H9 (cell line): ENCODE data around the gene UGT1A3. TPM values are rescaled to one million over a fixed set of nuclear protein-coding genes. Genes with fewer than 3 reads are reported as not detected.

Source experiments
- DNase-seq: peaks from one replicate; pipeline ENCODE4 v3.0.0-alpha.2; 2017
- H2AFZ ChIP-seq: one replicate; pipeline ENCODE4 v1.6.1; 2013; ENCODE audit warnings: mild to moderate bottlenecking, low read length, control low read depth, moderate library complexity
- H2AK5ac ChIP-seq: 2 replicates; pipeline ENCODE4 v1.6.1; 2013; ENCODE audit warnings: low read length, control low read depth, mixed read lengths; ENCODE audit not compliant: insufficient read length
- H2BK120ac ChIP-seq: one replicate; pipeline ENCODE4 v1.6.1; 2013; ENCODE audit warnings: low read depth, mild to moderate bottlenecking, low read length, control low read depth, inconsistent platforms; ENCODE audit not compliant: poor library complexity, severe bottlenecking
- H2BK12ac ChIP-seq: 2 replicates; pipeline ENCODE4 v1.6.1; 2013; ENCODE audit warnings: low read length, control low read depth, mixed read lengths, low read depth; ENCODE audit not compliant: insufficient read length
- H2BK15ac ChIP-seq: 2 replicates; pipeline ENCODE4 v1.6.1; 2013; ENCODE audit warnings: low read depth, low read length, control low read depth
- H2BK20ac ChIP-seq: one replicate; pipeline ENCODE4 v1.6.1; 2013; ENCODE audit warnings: low read depth, mild to moderate bottlenecking, low read length, control low read depth, inconsistent platforms; ENCODE audit not compliant: poor library complexity, severe bottlenecking
- H2BK5ac ChIP-seq: 2 replicates; pipeline ENCODE4 v1.6.1; 2013; ENCODE audit warnings: low read length, control low read depth, mixed read lengths; ENCODE audit not compliant: insufficient read length
- H3K14ac ChIP-seq: 2 replicates; pipeline ENCODE4 v1.6.1; 2013; ENCODE audit warnings: low read length, control low read depth; ENCODE audit not compliant: insufficient read depth
- H3K18ac ChIP-seq: 2 replicates; pipeline ENCODE4 v1.6.1; 2013; ENCODE audit warnings: low read depth, mild to moderate bottlenecking, mixed read lengths, low read length, control low read depth; ENCODE audit not compliant: insufficient read length
- H3K23ac ChIP-seq: 2 replicates; pipeline ENCODE4 v1.6.1; 2013; ENCODE audit warnings: low read length, control low read depth, mixed read lengths, low read depth; ENCODE audit not compliant: insufficient read length
- H3K23me2 ChIP-seq: 2 replicates; pipeline ENCODE4 v1.6.1; 2013; ENCODE audit warnings: low read depth, mild to moderate bottlenecking, mixed read lengths, low read length, control low read depth; ENCODE audit not compliant: insufficient read length, poor library complexity, severe bottlenecking
- H3K27ac ChIP-seq: 2 replicates; pipeline ENCODE4 v1.5.1; 2013; ENCODE audit warnings: low read length, control low read depth, mixed read lengths, low read depth; ENCODE audit not compliant: insufficient read length
- H3K27me3 ChIP-seq: 2 replicates; pipeline ENCODE4 v1.6.1; 2013; ENCODE audit warnings: low read length, control low read depth, inconsistent platforms; ENCODE audit not compliant: insufficient read depth
- H3K4ac ChIP-seq: 2 replicates; pipeline ENCODE4 v1.6.1; 2013; ENCODE audit warnings: low read depth, mild to moderate bottlenecking, control low read depth, inconsistent platforms, low read length, moderate library complexity
- H3K4me1 ChIP-seq: 2 replicates; pipeline ENCODE4 v1.6.1; 2013; ENCODE audit warnings: low read length, control low read depth, inconsistent platforms; ENCODE audit not compliant: insufficient read depth
- H3K4me2 ChIP-seq: 2 replicates; pipeline ENCODE4 v1.6.1; 2013; ENCODE audit warnings: low read length, control low read depth, mixed read lengths; ENCODE audit not compliant: insufficient read length, insufficient read depth
- H3K56ac ChIP-seq: 2 replicates; pipeline ENCODE4 v1.6.1; 2013; ENCODE audit warnings: low read depth, mild to moderate bottlenecking, mixed read lengths, low read length, control low read depth; ENCODE audit not compliant: insufficient read length
- H3K79me1 ChIP-seq: 2 replicates; pipeline ENCODE4 v1.6.1; 2013; ENCODE audit warnings: low read depth, mild to moderate bottlenecking, moderate library complexity, low read length, control low read depth, inconsistent platforms; ENCODE audit not compliant: insufficient read depth, poor library complexity, severe bottlenecking
- H3K79me2 ChIP-seq: 2 replicates; pipeline ENCODE4 v1.6.1; 2013; ENCODE audit warnings: low read length, control low read depth, inconsistent platforms; ENCODE audit not compliant: insufficient read depth
- H3K9ac ChIP-seq: 2 replicates; pipeline ENCODE4 v1.6.1; 2013; ENCODE audit warnings: low read length, control low read depth, mixed read lengths; ENCODE audit not compliant: insufficient read length; ENCODE audit errors: extremely low read depth
- H3K9me3 ChIP-seq: one replicate; pipeline ENCODE4 v1.6.1; 2013; ENCODE audit warnings: low read depth, low read length, inconsistent platforms; ENCODE audit not compliant: control insufficient read depth
- H3T11ph ChIP-seq: one replicate; pipeline ENCODE4 v1.6.1; 2013; ENCODE audit warnings: mild to moderate bottlenecking, low read length, control low read depth, inconsistent platforms
- H4K20me1 ChIP-seq: one replicate; pipeline ENCODE4 v1.6.1; 2013; ENCODE audit not compliant: control insufficient read depth, insufficient read length, insufficient read depth
- H4K5ac ChIP-seq: 2 replicates; pipeline ENCODE4 v1.6.1; 2013; ENCODE audit warnings: low read depth, mild to moderate bottlenecking, mixed read lengths, low read length, control low read depth; ENCODE audit not compliant: insufficient read length
- H4K8ac ChIP-seq: replicated peaks from 2 replicates; pipeline ENCODE4 v1.6.1; 2013; ENCODE audit warnings: low read length, control low read depth, mixed read lengths, low read depth; ENCODE audit not compliant: insufficient read length
- H4K91ac ChIP-seq: 2 replicates; pipeline ENCODE4 v1.6.1; 2013; ENCODE audit warnings: low read depth, mild to moderate bottlenecking, moderate library complexity, mixed read lengths, low read length, control low read depth; ENCODE audit not compliant: insufficient read length
- H3K27ac Mint-ChIP-seq, 3 experiments: 2 replicates in 2 of 3; 3 replicates in 1 of 3; pipeline ENCODE4 v1.8.0; 2020 to 2021; ENCODE audit warnings: mixed read lengths in 3 of 3, mild to moderate bottlenecking in 1 of 3, moderate library complexity in 1 of 3
- H3K27me3 Mint-ChIP-seq: 2 replicates; pipeline ENCODE4 v1.8.0; 2021; ENCODE audit warnings: low read depth, mild to moderate bottlenecking, moderate library complexity, mixed read lengths
- H3K36me3 Mint-ChIP-seq, 3 experiments: 2 replicates in 2 of 3; 3 replicates in 1 of 3; pipeline ENCODE4 v1.8.0; 2020 to 2021; ENCODE audit warnings: low read depth in 3 of 3, mixed read lengths in 3 of 3; ENCODE audit not compliant: insufficient read depth in 1 of 3
- H3K4me1 Mint-ChIP-seq, 2 experiments: 2 replicates each; pipeline ENCODE4 v1.8.0; 2020; ENCODE audit warnings: mixed read lengths in 2 of 2
- H3K4me3 Mint-ChIP-seq, 2 experiments: 2 replicates in 1 of 2; 3 replicates in 1 of 2; pipeline ENCODE4 v1.8.0; 2020 to 2021; ENCODE audit warnings: mild to moderate bottlenecking in 2 of 2, mixed read lengths in 2 of 2, moderate library complexity in 1 of 2
- H3K9me3 Mint-ChIP-seq, 2 experiments: 2 replicates in 1 of 2; 3 replicates in 1 of 2; pipeline ENCODE4 v1.8.0; 2020; ENCODE audit warnings: mild to moderate bottlenecking in 2 of 2, mixed read lengths in 2 of 2, moderate library complexity in 1 of 2
- WGBS: extraction: QIAGEN DNeasy Blood & Tissue Kit; methylation state at CpG from one replicate; pipeline ENCODE4 v1.1.7; 2013; ENCODE audit warnings: missing lambda C conversion rate, low lambda C conversion rate, mixed read lengths; ENCODE audit not compliant: insufficient read length; ENCODE audit errors: extremely low coverage; 5-methylcytosine and 5-hydroxymethylcytosine counted together
- total RNA-seq: library from RNA; stranded (reverse); gene quantifications from 2 replicates; pipeline ENCODE4 v1.2.1, GENCODE V29; 2021
- TF ChIP-seq, protein P1 (sequence below): fragments of 200-600 bp; sonication (generic); conservative IDR thresholded peaks from 3 replicates; pipeline ENCODE4 v1.8.0; 2021; ENCODE audit warnings: antibody characterized with exemption, mild to moderate bottlenecking

Gene UGT1A3
- total RNA-seq, 1 experiment from 2014 or later: not detected

DNA sequence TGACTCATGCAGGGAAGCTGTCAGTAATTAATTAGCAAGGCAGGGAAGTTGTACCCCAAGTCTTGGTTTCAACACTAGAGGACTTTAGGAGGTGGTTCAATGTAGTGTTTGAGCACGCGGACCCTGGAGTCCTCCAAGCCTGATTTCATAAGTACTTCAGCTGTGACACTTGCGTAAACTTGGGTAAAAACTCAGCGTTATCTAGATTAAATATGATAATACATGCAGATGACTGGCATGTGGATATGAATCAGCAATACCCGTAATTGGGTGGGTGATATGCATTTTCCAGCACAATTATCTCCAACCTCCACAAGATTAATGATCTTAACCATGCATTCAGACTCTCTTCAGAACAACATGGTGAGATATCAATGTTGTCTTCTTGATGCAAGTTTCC, 41.9 kb upstream of the UGT1A3 start:
- no peaks in the 10 kb centered on the region; the same call in 1 of the 2 replicates for H3K27me3 Mint-ChIP-seq
- Histone ChIP-seq H2BK12ac (no peak overlapping the region), H3K4me2 (no peak overlapping the region), H3K23ac (no peak overlapping the region), H3K56ac (no peak overlapping the region), H2AFZ (no peak overlapping the region), H2BK20ac (no peak overlapping the region), H3T11ph (no peak overlapping the region), H2BK5ac (no peak overlapping the region), H3K79me1 (no peaks in the 10 kb centered on the region), H3K27me3 (no peaks in the 10 kb centered on the region), H3K4me1 (peaks cover 3% of the 10 kb centered on the region; the same call in 1 of the 2 replicates), H4K5ac (no peak overlapping the region), H2BK120ac (no peak overlapping the region), H2AK5ac (no peak overlapping the region), H4K91ac (no peak overlapping the region), H3K9ac (no peak overlapping the region), H3K14ac (no peak overlapping the region), H3K27ac (no peak overlapping the region), H3K23me2 (no peaks in the 10 kb centered on the region), H3K4ac (no peak overlapping the region), H3K9me3 (no peaks in the 10 kb centered on the region), H4K8ac (no peak overlapping the region), H2BK15ac (no peak overlapping the region), H3K79me2 (no peaks in the 10 kb centered on the region), H4K20me1 (no peaks in the 10 kb centered on the region), H3K18ac (no peak overlapping the region)
- peaks cover 20 to 26% of the 10 kb centered on the region in 2 experiments for H3K4me1 Mint-ChIP-seq
- no peaks in the 10 kb centered on the region; a peak in 2 of 5 replicates for H3K9me3 Mint-ChIP-seq
- WGBS: no CpG with 5 or more reads among the region's 5 CpGs
- H3K4me3 Mint-ChIP-seq: no peak overlapping the region
- TF ChIP-seq, protein P1, sequence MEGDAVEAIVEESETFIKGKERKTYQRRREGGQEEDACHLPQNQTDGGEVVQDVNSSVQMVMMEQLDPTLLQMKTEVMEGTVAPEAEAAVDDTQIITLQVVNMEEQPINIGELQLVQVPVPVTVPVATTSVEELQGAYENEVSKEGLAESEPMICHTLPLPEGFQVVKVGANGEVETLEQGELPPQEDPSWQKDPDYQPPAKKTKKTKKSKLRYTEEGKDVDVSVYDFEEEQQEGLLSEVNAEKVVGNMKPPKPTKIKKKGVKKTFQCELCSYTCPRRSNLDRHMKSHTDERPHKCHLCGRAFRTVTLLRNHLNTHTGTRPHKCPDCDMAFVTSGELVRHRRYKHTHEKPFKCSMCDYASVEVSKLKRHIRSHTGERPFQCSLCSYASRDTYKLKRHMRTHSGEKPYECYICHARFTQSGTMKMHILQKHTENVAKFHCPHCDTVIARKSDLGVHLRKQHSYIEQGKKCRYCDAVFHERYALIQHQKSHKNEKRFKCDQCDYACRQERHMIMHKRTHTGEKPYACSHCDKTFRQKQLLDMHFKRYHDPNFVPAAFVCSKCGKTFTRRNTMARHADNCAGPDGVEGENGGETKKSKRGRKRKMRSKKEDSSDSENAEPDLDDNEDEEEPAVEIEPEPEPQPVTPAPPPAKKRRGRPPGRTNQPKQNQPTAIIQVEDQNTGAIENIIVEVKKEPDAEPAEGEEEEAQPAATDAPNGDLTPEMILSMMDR: no peak
- H3K27ac Mint-ChIP-seq: no peak overlapping the region
- no peak for DNase-seq
- H3K36me3 Mint-ChIP-seq: no peaks in the 10 kb centered on the region; a peak in 1 of 7 replicates
